Tibial nerve (tissue), 4 donors: Measurements from ENCODE around the gene PRUNE2. TPM values are rescaled to one million over a fixed set of nuclear protein-coding genes. Genes with fewer than 3 reads are reported as not detected.

ENCODE experiments used
- DNase-seq, 2 donors: peaks; one replicate each; pipeline ENCODE4 v3.0.0-alpha.2; 2019; ENCODE audit warnings: low spot score in 2 of 2
- H3K27ac ChIP-seq, 4 donors: fragments of 200-600 bp; sonication (generic) in 3 of 4; one replicate each; pipeline ENCODE4 v1.5.1; 2017 to 2019; ENCODE audit warnings: mild to moderate bottlenecking in 1 of 4
- H3K27me3 ChIP-seq, 2 donors: fragments of 200-600 bp; sonication (generic) in 1 of 2; one replicate each; pipeline versions ENCODE4 v1.5.1 to v1.6.0; 2017 to 2019
- H3K36me3 ChIP-seq, 3 donors: fragments of 200-600 bp; sonication (generic); one replicate each; pipeline ENCODE4 v1.5.1; 2018 to 2019
- H3K4me1 ChIP-seq, 4 donors: fragments of 200-600 bp; sonication (generic) in 3 of 4; one replicate each; pipeline ENCODE4 v1.5.1; 2017 to 2019
- H3K4me3 ChIP-seq, 4 donors: fragments of 200-600 bp; sonication (generic) in 3 of 4; one replicate each; pipeline ENCODE4 v1.5.1; 2017 to 2019; ENCODE audit warnings: mild to moderate bottlenecking in 1 of 4, moderate library complexity in 1 of 4
- H3K9me3 ChIP-seq, 4 donors: fragments of 200-600 bp; sonication (generic) in 3 of 4; one replicate each; pipeline ENCODE4 v1.5.1; 2017 to 2019
- EP300 ChIP-seq, 2 donors: sonication (generic); formaldehyde crosslinking; IDR thresholded peaks; one replicate each; pipeline ENCODE4 v1.6.1; 2017; ENCODE audit warnings: antibody characterized with exemption in 2 of 2, mild to moderate bottlenecking in 1 of 2
- POLR2A ChIP-seq, 2 donors: fragments of 450-650 bp; IDR thresholded peaks; one replicate each; pipeline ENCODE4 v1.6.1; 2017; ENCODE audit warnings: antibody characterized with exemption in 2 of 2, mild to moderate bottlenecking in 2 of 2, moderate library complexity in 2 of 2
- WGBS, 2 donors: methylation state at CpG; one replicate each; pipeline ENCODE4 v1.1.5; 2018; 5-methylcytosine and 5-hydroxymethylcytosine counted together
- total RNA-seq, 4 donors: library from RNA; depleted of rRNA; stranded (reverse); fragments of >200 nt; gene quantifications; one replicate each; pipeline ENCODE4 v1.1.0, GENCODE V29; 2016
- TF ChIP-seq, protein P1 (sequence below), 5 experiments: fragments of 200-600 bp in 3 of 5; fragments of 450-650 bp in 2 of 5; sonication (generic) in 3 of 5; IDR thresholded peaks; one replicate each; pipeline ENCODE4 v1.5.1; 2016 to 2019; ENCODE audit warnings: antibody characterized with exemption in 5 of 5, mild to moderate bottlenecking in 3 of 5, moderate library complexity in 2 of 5

PRUNE2 gene
- total RNA-seq, 4 donors from 2014 or later = 23.2 to 50.4 (median 24.2) TPM

DNA sequence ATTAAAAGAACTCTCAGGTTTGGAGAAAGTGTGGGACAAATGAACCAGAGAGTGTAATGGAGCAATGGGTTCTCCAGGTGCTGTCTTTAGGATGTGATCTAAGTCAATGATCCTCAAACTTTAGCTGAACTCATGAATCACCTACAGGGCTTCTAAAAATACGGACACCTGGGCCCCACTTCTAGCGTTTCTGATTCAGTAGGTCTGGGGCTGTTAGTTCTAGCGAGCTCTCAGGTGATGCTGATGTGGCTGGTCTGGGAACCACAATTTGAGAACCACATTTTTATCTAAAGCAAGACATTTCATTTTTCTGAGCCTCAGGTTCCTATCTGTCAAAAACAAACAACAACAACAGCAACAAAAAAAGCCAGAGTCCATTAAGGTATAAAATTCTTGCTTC is 176.8 kb downstream of the PRUNE2 start:
- 86 to 92% methylated on average over 3 of the region's 3 CpGs for WGBS, 2 donors
- H3K4me1 ChIP-seq = no peaks in the 10 kb centered on the region
- no peaks in the 10 kb centered on the region for H3K27me3 ChIP-seq
- H3K4me3 ChIP-seq = no peak overlapping the region
- no peak for DNase-seq
- no peak overlapping the region for H3K27ac ChIP-seq
- H3K36me3 ChIP-seq = no peaks in the 10 kb centered on the region
- TF ChIP-seq EP300 (IDR thresholded peaks at IDR 0.05) (no peak), POLR2A (IDR thresholded peaks at IDR 0.05) (no peak)
- TF ChIP-seq, protein P1, sequence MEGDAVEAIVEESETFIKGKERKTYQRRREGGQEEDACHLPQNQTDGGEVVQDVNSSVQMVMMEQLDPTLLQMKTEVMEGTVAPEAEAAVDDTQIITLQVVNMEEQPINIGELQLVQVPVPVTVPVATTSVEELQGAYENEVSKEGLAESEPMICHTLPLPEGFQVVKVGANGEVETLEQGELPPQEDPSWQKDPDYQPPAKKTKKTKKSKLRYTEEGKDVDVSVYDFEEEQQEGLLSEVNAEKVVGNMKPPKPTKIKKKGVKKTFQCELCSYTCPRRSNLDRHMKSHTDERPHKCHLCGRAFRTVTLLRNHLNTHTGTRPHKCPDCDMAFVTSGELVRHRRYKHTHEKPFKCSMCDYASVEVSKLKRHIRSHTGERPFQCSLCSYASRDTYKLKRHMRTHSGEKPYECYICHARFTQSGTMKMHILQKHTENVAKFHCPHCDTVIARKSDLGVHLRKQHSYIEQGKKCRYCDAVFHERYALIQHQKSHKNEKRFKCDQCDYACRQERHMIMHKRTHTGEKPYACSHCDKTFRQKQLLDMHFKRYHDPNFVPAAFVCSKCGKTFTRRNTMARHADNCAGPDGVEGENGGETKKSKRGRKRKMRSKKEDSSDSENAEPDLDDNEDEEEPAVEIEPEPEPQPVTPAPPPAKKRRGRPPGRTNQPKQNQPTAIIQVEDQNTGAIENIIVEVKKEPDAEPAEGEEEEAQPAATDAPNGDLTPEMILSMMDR (IDR thresholded peaks at IDR 0.05) = no peak
- H3K9me3 ChIP-seq = no peaks in the 10 kb centered on the region

DNA sequence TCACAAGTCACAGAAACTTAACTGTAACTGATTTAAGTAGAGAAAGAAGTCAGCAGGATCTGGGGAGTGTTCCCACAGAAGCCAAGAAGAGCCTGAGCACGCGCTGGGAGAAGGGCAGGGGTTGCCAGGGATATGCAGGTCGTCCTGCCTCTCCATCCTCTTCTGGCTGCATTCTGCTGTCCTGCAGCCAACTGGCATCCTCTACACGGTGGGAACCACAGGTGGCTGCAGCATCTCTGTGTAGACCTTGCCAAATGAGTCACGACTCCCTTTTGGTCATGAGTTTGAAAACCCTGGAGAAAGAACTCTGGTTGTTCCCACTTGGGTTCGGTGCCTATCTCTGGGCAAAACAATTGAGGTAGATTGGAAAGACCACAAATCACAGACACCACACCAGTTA is 180.0 kb downstream of the PRUNE2 start:
- Histone ChIP-seq H3K4me3 (no peak overlapping the region), H3K4me1 (no peaks in the 10 kb centered on the region), H3K9me3 (no peaks in the 10 kb centered on the region), H3K36me3 (no peaks in the 10 kb centered on the region), H3K27ac (no peak overlapping the region), H3K27me3 (no peaks in the 10 kb centered on the region)
- TF ChIP-seq, protein P1 (IDR thresholded peaks at IDR 0.05) = no peak
- no peak for TF ChIP-seq POLR2A (IDR thresholded peaks at IDR 0.05)
- no peak for TF ChIP-seq EP300 (IDR thresholded peaks at IDR 0.05)
- no peak for DNase-seq
- 65 to 74% methylated on average over 6 of the region's 6 CpGs for WGBS, 2 donors

DNA sequence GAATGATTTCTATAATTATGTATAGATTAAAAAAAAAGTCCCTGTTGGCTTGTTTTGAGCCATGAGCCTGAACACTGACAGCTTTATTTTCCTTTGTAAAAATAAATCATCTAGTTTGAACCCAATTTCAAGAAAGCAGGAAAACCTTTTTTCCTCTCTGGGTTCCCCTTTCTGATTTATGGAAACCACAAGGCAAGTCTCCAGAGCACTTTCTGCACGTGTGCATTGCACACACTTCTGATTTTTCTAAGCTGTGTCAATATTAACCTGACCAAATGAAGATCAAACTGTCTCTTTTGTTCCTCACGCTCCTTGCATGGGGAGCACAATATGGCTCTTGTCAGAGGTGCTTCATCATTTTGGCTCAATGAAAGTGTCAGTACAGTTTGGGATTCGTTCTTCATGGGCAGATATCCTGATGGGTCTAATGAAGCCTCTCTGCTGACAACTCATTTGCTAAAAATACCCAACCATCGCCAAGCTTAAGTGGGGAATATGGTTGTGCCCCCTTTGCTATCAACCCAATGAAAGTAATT is 180.8 kb downstream of the PRUNE2 start:
- no peaks in the 10 kb centered on the region for H3K27me3 ChIP-seq

DNA sequence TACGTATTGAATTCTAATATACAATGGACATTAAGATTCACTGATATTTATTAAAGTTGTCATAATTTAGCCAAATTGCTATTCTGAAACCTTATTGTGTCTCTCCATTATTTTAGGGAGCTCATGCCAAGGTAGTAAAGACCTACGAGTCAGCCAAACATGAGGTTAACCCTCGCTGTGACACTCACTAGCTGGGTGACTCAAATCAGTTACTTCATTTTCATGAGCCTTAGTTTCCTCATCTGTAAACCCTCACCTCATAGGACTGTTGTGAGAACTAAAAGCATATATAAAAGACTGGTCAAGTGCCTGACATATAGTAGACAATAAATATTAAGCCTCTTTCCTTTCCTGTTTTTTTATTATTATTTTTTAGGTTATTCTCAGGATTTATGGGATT is 185.7 kb downstream of the PRUNE2 start:
- Histone ChIP-seq H3K27me3 (no peaks in the 10 kb centered on the region), H3K27ac (no peak overlapping the region), H3K36me3 (no peaks in the 10 kb centered on the region), H3K4me1 (peaks cover 0 to 9% (median 4%) of the 10 kb centered on the region in 4 donors), H3K9me3 (no peaks in the 10 kb centered on the region), H3K4me3 (no peak overlapping the region)
- no peak for DNase-seq
- TF ChIP-seq, protein P1 (IDR thresholded peaks at IDR 0.05) = no peak
- TF ChIP-seq EP300 (IDR thresholded peaks at IDR 0.05) (no peak), POLR2A (IDR thresholded peaks at IDR 0.05) (no peak)
- WGBS, 2 donors = 63 to 66% methylated on average over 3 of the region's 3 CpGs

More for the DNA sequence above, 180.8 kb downstream of the PRUNE2 start:
- Histone ChIP-seq H3K4me1 (no peaks in the 10 kb centered on the region), H3K9me3 (no peaks in the 10 kb centered on the region), H3K36me3 (no peaks in the 10 kb centered on the region), H3K27ac (no peak overlapping the region), H3K4me3 (no peak overlapping the region)
- no peak for TF ChIP-seq POLR2A (IDR thresholded peaks at IDR 0.05)
- TF ChIP-seq EP300 (IDR thresholded peaks at IDR 0.05) = no peak
- TF ChIP-seq, protein P1 (IDR thresholded peaks at IDR 0.05) = no peak
- WGBS, 2 donors = 44 to 53% methylated on average over 4 of the region's 4 CpGs
- no peak for DNase-seq

DNA sequence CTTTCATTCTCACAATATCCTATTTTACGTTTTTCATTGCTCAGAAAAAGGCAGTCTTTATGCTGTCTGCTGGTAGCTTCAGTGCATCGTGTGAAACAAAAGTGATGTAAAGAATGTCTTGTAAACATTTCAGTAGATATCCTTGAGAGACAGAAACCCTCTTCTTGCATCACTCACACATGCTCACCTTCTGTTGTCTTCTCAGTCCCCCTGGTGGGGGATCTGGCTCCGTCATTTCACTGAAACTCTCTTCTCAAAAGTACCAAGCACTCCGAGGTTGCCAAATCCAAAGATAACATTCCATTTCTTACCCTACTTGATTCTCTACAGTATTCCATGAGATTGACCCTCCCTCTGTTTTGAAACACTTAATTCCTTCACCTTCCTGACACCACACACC is 187.7 kb downstream of the PRUNE2 start:
- TF ChIP-seq, protein P1 (IDR thresholded peaks at IDR 0.05) = no peak
- TF ChIP-seq POLR2A (IDR thresholded peaks at IDR 0.05) (no peak), EP300 (IDR thresholded peaks at IDR 0.05) (no peak)
- no peaks in the 10 kb centered on the region for H3K36me3 ChIP-seq
- H3K27me3 ChIP-seq = no peaks in the 10 kb centered on the region
- DNase-seq = no peak
- H3K4me1 ChIP-seq = peaks cover 0 to 9% (median 4%) of the 10 kb centered on the region in 4 donors
- WGBS, 2 donors = 60 to 62% methylated on average over 4 of the region's 4 CpGs
- no peaks in the 10 kb centered on the region for H3K9me3 ChIP-seq
- H3K4me3 ChIP-seq = no peak overlapping the region
- no peak overlapping the region for H3K27ac ChIP-seq
